Esophagus muscularis mucosa (tissue), 3 donors: ENCODE data around the gene PDLIM5.

ENCODE experiments used
- CTCF ChIP-seq, 3 experiments: fragments of 200-600 bp in 2 of 3; fragments of 450-650 bp in 1 of 3; sonication (generic) in 2 of 3; IDR thresholded peaks; one replicate each; pipeline ENCODE4 v1.5.1; 2017 to 2019; ENCODE audit warnings: antibody characterized with exemption in 3 of 3, mild to moderate bottlenecking in 2 of 3, moderate library complexity in 1 of 3
- POLR2A ChIP-seq: fragments of 450-650 bp; IDR thresholded peaks from one replicate; pipeline ENCODE4 v1.6.1; 2017; ENCODE audit warnings: antibody characterized with exemption, moderate library complexity, mild to moderate bottlenecking, low read depth

GRCh38 chr4:94576210-94576609 lies 124.5 kb downstream of the PDLIM5 start:
- no peak for TF ChIP-seq CTCF (IDR thresholded peaks at IDR 0.05)
- no peak for TF ChIP-seq POLR2A
